ENCODE measurements around the gene OLFM1. TPM values are rescaled to one million over a fixed set of nuclear protein-coding genes. Genes with fewer than 3 reads are reported as not detected.

OLFM1 gene
- total and polyA plus RNA-seq, 4 donors: 2.0 to 5.9 (median 4.4) TPM

GRCh38 chr9:135096408-135096895 is 9.0 kb downstream of the OLFM1 start:
- H3K27me3 ChIP-seq (ENCODE audit: control insufficient read depth in 4 of 4, insufficient read depth in 4 of 4, low read length in 3 of 4): no peaks in the 10 kb centered on the region
- no peak for DNase-seq (ENCODE audit: low spot score)
- TF ChIP-seq SP1 (IDR thresholded peaks at IDR 0.05) (no peak), FOXA1 (IDR thresholded peaks at IDR 0.05) (no peak), FOXA2 (IDR thresholded peaks at IDR 0.05) (no peak), REST (IDR thresholded peaks at IDR 0.05) (no peak), GABPA (IDR thresholded peaks at IDR 0.05 in 1 of 2, conservative IDR thresholded peaks at IDR 0.05 in 1 of 2) (no peak), JUND (IDR thresholded peaks at IDR 0.05) (no peak), ZBTB33 (IDR thresholded peaks at IDR 0.05) (no peak), ATF3 (IDR thresholded peaks at IDR 0.05) (no peak), NR2F2 (IDR thresholded peaks at IDR 0.05) (no peak), EGR1 (IDR thresholded peaks at IDR 0.05; ENCODE audit: low read depth in 2 of 2) (no peak), MAX (IDR thresholded peaks at IDR 0.05) (no peak), YY1 (IDR thresholded peaks at IDR 0.05) (no peak), TAF1 (conservative IDR thresholded peaks at IDR 0.05) (no peak), RAD21 (IDR thresholded peaks at IDR 0.05) (no peak)
- H3K4me1 ChIP-seq (ENCODE audit: control insufficient read depth in 4 of 4, insufficient read depth in 4 of 4, low read length in 3 of 4): no peaks in the 10 kb centered on the region
- H3K36me3 ChIP-seq (ENCODE audit: control insufficient read depth in 4 of 4, insufficient read depth in 3 of 4, low read depth in 1 of 4, low read length in 3 of 4): no peaks in the 10 kb centered on the region
- H3K9me3 ChIP-seq (ENCODE audit: control insufficient read depth in 4 of 4, low read length in 3 of 4): no peaks in the 10 kb centered on the region
- no peak overlapping the region for H3K27ac ChIP-seq (ENCODE audit: low read depth in 1 of 2, low read length in 2 of 2)
- H3K4me3 ChIP-seq (ENCODE audit: low read depth in 1 of 3, low read length in 3 of 3): no peak overlapping the region
- no peak overlapping the region for H3K9ac ChIP-seq (ENCODE audit: low read depth in 1 of 2, low read length in 2 of 2)
- WGBS: 78% methylated on average over 9 of the region's 9 CpGs

GRCh38 chr9:135098400-135099105 is 11.1 kb downstream of the OLFM1 start:
- Histone ChIP-seq H3K27ac (ENCODE audit: low read depth in 1 of 2, low read length in 2 of 2) (no peak overlapping the region), H3K27me3 (ENCODE audit: control insufficient read depth in 4 of 4, insufficient read depth in 4 of 4, low read length in 3 of 4) (no peaks in the 10 kb centered on the region), H3K4me3 (ENCODE audit: low read depth in 1 of 3, low read length in 3 of 3) (no peak overlapping the region), H3K4me1 (ENCODE audit: control insufficient read depth in 4 of 4, insufficient read depth in 4 of 4, low read length in 3 of 4) (no peaks in the 10 kb centered on the region), H3K36me3 (ENCODE audit: control insufficient read depth in 4 of 4, insufficient read depth in 3 of 4, low read depth in 1 of 4, low read length in 3 of 4) (no peaks in the 10 kb centered on the region), H3K9me3 (ENCODE audit: control insufficient read depth in 4 of 4, low read length in 3 of 4) (no peaks in the 10 kb centered on the region), H3K9ac (ENCODE audit: low read depth in 1 of 2, low read length in 2 of 2) (no peak overlapping the region)
- no peak for DNase-seq (ENCODE audit: low spot score)
- 45% methylated on average over 22 of the region's 22 CpGs for WGBS
- TF ChIP-seq YY1 (IDR thresholded peaks at IDR 0.05): no peak
- TF ChIP-seq REST (IDR thresholded peaks at IDR 0.05): peak; percentile 98

All from liver (tissue), 9 donors.